Measurements from ENCODE around the gene PCBP3.
"Not testable (repeated sequence)": the region's sequence is repeated elsewhere in the genome, so short reads cannot be mapped to it uniquely, and the experiment has no call there.

The PCBP3 gene

DNA sequence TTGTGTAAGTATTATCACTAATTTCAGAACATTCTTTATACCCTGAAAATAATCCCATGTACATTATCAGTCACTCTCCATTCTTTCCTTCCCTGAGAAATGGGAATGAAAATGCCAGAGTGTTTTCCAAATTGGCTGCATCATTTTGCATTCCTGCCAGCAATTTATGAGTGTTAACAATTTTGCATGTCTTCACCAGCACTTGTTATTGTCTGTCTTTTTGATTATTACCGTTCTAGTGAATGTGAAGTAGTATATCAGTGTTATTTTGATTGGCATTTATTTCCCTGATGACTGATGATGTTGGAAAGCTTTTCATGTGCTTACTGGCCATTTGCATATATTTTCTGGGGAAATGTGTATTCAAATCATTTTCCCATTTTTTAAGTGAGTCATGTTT is 71.9 kb downstream of the PCBP3 start:
- TF ChIP-seq CTCF (IDR thresholded peaks at IDR 0.05; ENCODE audit: low read depth, low read length, missing control alignments): no peak
- DNase-seq (ENCODE audit: extremely low read depth, low read depth): no peak
- no peak overlapping the region for H3K4me3 ChIP-seq (replicated peaks; ENCODE audit: low read depth, low read length)

DNA sequence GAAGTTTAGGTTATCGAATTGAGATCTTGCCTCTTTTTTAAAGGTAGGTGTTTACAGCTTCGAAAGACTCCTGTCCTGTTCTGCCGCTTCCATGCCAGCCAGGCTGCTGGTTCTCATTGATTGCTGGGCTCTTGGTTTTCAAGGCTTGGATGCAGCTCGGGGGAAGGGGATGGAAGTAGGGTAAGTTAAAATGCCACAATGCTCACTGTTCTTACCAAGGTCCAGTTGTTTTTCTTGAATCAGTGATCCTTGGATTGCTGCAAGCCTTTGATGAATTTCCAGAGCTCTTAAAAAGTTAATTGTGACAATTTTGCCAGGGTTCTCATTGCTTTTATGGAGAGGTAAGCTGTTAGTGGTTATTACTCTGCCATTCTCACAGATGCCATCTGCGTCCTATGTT is 74.9 kb downstream of the PCBP3 start:
- H3K4me3 ChIP-seq (replicated peaks; ENCODE audit: low read depth, low read length): no peak overlapping the region
- TF ChIP-seq CTCF (IDR thresholded peaks at IDR 0.05; ENCODE audit: low read depth, low read length, missing control alignments): no peak
- DNase-seq (ENCODE audit: extremely low read depth, low read depth): no peak

- H3K4me3 ChIP-seq (replicated peaks; ENCODE audit: low read depth, low read length): no peak overlapping the region
- TF ChIP-seq CTCF (IDR thresholded peaks at IDR 0.05; ENCODE audit: low read depth, low read length, missing control alignments): no peak
- no peak for DNase-seq (ENCODE audit: extremely low read depth, low read depth)
These were observed 75.8 kb downstream of the PCBP3 start for GRCh38 chr21:45719177-45719802.

- DNase-seq (ENCODE audit: extremely low read depth, low read depth); H3K4me3 ChIP-seq (replicated peaks; ENCODE audit: low read depth, low read length): not testable (repeated sequence)
These were observed 76.7 kb downstream of the PCBP3 start for GRCh38 chr21:45720204-45720603.

GRCh38 chr21:45721671-45722070 is 78.1 kb downstream of the PCBP3 start:
- no peak overlapping the region for H3K4me3 ChIP-seq (replicated peaks; ENCODE audit: low read depth, low read length)
- no peak for DNase-seq (ENCODE audit: extremely low read depth, low read depth)
- TF ChIP-seq CTCF (IDR thresholded peaks at IDR 0.05; ENCODE audit: low read depth, low read length, missing control alignments): no peak

- H3K4me3 ChIP-seq (replicated peaks; ENCODE audit: low read depth, low read length): no peak overlapping the region
- TF ChIP-seq CTCF (IDR thresholded peaks at IDR 0.05; ENCODE audit: low read depth, low read length, missing control alignments): no peak
- no peak for DNase-seq (ENCODE audit: extremely low read depth, low read depth)
These were observed 79.8 kb downstream of the PCBP3 start for GRCh38 chr21:45723049-45723958.

GRCh38 chr21:45724345-45724961 is 80.9 kb downstream of the PCBP3 start:
- no peak overlapping the region for H3K4me3 ChIP-seq (replicated peaks; ENCODE audit: low read depth, low read length)
- TF ChIP-seq CTCF (IDR thresholded peaks at IDR 0.05; ENCODE audit: low read depth, low read length, missing control alignments): no peak
- DNase-seq (ENCODE audit: extremely low read depth, low read depth): no peak

Data from HFF-Myc (cell line).